SK-N-SH (cell line): ENCODE data around the gene NEU2.

Source experiments
- SMC3 ChIP-seq: IDR thresholded peaks from 2 replicates; pipeline ENCODE4 v1.6.1; 2012; ENCODE audit warnings: low read depth, low read length, improper control_type of control experiment
- TF ChIP-seq, protein P1 (sequence below): fragments of 200-600 bp; sonication (generic); IDR thresholded peaks from 2 replicates; pipeline ENCODE4 v1.6.1; 2017; ENCODE audit warnings: antibody characterized with exemption, mild to moderate bottlenecking, moderate library complexity
- TF ChIP-seq, protein P2 (sequence below): fragments of 150-350 bp; IDR thresholded peaks from 2 replicates; pipeline ENCODE4 v1.6.1; 2016; ENCODE audit warnings: mild to moderate bottlenecking, low read depth, low read length
- TF ChIP-seq, protein P3 (sequence below): IDR thresholded peaks from 2 replicates; pipeline ENCODE4 v1.6.1; 2012; ENCODE audit warnings: mild to moderate bottlenecking, low read depth, low read length, moderate library complexity

DNA sequence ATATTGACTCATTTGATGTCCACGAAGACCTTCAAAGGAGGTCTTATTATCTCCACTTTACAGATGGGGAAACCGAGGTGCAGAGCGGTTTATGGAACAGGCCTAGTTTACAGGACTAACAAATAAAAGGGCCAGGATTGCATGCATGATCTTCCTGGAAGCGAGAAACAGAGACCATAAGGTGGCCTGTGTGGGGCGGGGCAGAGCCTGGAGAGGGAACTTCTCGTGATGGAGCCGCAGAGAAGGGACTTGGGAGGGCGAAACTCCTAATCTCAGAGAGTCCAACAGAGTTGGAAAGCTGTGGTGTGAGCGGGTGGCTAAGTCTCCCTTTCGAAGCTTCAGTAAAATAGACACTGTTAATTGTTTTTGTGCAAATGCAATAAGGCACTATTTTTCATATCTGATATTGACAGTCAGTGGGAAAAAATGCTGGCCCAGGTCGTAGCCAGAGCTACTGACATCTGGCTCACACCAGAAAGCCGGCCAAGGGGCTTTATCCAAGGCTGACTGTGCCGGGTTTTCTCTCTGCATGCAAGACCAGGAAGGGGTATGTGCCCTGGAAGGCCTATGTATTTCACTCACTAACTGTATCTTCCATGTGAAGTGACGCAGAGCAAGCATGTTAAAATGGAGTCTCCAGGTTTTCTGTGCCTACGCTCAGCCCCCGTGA lies 32.2 kb downstream of the NEU2 start:
- TF ChIP-seq, protein P1, sequence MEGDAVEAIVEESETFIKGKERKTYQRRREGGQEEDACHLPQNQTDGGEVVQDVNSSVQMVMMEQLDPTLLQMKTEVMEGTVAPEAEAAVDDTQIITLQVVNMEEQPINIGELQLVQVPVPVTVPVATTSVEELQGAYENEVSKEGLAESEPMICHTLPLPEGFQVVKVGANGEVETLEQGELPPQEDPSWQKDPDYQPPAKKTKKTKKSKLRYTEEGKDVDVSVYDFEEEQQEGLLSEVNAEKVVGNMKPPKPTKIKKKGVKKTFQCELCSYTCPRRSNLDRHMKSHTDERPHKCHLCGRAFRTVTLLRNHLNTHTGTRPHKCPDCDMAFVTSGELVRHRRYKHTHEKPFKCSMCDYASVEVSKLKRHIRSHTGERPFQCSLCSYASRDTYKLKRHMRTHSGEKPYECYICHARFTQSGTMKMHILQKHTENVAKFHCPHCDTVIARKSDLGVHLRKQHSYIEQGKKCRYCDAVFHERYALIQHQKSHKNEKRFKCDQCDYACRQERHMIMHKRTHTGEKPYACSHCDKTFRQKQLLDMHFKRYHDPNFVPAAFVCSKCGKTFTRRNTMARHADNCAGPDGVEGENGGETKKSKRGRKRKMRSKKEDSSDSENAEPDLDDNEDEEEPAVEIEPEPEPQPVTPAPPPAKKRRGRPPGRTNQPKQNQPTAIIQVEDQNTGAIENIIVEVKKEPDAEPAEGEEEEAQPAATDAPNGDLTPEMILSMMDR = no peak
- TF ChIP-seq SMC3 = no peak
- TF ChIP-seq, protein P2, sequence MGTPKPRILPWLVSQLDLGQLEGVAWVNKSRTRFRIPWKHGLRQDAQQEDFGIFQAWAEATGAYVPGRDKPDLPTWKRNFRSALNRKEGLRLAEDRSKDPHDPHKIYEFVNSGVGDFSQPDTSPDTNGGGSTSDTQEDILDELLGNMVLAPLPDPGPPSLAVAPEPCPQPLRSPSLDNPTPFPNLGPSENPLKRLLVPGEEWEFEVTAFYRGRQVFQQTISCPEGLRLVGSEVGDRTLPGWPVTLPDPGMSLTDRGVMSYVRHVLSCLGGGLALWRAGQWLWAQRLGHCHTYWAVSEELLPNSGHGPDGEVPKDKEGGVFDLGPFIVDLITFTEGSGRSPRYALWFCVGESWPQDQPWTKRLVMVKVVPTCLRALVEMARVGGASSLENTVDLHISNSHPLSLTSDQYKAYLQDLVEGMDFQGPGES = no peak
- TF ChIP-seq, protein P3, sequence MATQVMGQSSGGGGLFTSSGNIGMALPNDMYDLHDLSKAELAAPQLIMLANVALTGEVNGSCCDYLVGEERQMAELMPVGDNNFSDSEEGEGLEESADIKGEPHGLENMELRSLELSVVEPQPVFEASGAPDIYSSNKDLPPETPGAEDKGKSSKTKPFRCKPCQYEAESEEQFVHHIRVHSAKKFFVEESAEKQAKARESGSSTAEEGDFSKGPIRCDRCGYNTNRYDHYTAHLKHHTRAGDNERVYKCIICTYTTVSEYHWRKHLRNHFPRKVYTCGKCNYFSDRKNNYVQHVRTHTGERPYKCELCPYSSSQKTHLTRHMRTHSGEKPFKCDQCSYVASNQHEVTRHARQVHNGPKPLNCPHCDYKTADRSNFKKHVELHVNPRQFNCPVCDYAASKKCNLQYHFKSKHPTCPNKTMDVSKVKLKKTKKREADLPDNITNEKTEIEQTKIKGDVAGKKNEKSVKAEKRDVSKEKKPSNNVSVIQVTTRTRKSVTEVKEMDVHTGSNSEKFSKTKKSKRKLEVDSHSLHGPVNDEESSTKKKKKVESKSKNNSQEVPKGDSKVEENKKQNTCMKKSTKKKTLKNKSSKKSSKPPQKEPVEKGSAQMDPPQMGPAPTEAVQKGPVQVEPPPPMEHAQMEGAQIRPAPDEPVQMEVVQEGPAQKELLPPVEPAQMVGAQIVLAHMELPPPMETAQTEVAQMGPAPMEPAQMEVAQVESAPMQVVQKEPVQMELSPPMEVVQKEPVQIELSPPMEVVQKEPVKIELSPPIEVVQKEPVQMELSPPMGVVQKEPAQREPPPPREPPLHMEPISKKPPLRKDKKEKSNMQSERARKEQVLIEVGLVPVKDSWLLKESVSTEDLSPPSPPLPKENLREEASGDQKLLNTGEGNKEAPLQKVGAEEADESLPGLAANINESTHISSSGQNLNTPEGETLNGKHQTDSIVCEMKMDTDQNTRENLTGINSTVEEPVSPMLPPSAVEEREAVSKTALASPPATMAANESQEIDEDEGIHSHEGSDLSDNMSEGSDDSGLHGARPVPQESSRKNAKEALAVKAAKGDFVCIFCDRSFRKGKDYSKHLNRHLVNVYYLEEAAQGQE = no peak
